ENCODE measurements around the gene FSCN2. TPM values are rescaled to one million over a fixed set of nuclear protein-coding genes. Genes with fewer than 3 reads are reported as not detected.

FSCN2 gene
- total and polyA plus RNA-seq, 12 donors, result 0.22 to 1.9 (median 0.72) TPM; not detected in 1

DNA sequence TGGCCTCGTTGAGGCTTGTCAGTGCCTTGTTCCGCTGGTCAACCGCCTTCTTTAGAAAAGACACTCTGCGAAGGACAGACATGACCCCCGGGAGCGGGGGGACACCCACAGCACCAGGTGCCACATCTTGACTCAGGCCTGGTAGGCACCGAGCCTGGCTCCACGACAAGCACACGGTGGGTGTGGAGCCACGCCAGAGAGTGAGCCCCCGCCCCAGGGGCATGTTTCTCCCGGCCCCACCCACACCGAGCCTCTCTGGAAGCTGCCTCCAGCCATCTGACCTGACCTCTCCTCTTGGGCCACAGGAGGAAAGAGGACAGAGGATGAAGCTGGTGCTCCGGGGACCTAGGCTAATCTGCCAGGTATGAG is 19.4 kb downstream of the FSCN2 start:
- intact Hi-C loops (cut with DNase I), result no loop called here
- DNase-seq, result no peak
- Histone ChIP-seq H3K4me1 (replicated peaks in 1 of 2) (peaks cover 7 to 12% of the 10 kb centered on the region in 2 donors), H3K36me3 (replicated peaks in 1 of 2) (peaks cover 0 to 54% of the 10 kb centered on the region in 2 donors), H3K4me3 (no peak overlapping the region), H3K27ac (no peak overlapping the region), H3K27me3 (no peaks in the 10 kb centered on the region), H3K9me3 (replicated peaks in 1 of 3) (no peaks in the 10 kb centered on the region)
- TF ChIP-seq POLR2A (IDR thresholded peaks at IDR 0.05), result no peak
- TF ChIP-seq, protein P1, sequence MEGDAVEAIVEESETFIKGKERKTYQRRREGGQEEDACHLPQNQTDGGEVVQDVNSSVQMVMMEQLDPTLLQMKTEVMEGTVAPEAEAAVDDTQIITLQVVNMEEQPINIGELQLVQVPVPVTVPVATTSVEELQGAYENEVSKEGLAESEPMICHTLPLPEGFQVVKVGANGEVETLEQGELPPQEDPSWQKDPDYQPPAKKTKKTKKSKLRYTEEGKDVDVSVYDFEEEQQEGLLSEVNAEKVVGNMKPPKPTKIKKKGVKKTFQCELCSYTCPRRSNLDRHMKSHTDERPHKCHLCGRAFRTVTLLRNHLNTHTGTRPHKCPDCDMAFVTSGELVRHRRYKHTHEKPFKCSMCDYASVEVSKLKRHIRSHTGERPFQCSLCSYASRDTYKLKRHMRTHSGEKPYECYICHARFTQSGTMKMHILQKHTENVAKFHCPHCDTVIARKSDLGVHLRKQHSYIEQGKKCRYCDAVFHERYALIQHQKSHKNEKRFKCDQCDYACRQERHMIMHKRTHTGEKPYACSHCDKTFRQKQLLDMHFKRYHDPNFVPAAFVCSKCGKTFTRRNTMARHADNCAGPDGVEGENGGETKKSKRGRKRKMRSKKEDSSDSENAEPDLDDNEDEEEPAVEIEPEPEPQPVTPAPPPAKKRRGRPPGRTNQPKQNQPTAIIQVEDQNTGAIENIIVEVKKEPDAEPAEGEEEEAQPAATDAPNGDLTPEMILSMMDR (IDR thresholded peaks at IDR 0.05), result no peak
- 86 to 94% (median 91%) methylated on average over 4 to 14 of the region's 14 CpGs for WGBS, 4 donors

DNA sequence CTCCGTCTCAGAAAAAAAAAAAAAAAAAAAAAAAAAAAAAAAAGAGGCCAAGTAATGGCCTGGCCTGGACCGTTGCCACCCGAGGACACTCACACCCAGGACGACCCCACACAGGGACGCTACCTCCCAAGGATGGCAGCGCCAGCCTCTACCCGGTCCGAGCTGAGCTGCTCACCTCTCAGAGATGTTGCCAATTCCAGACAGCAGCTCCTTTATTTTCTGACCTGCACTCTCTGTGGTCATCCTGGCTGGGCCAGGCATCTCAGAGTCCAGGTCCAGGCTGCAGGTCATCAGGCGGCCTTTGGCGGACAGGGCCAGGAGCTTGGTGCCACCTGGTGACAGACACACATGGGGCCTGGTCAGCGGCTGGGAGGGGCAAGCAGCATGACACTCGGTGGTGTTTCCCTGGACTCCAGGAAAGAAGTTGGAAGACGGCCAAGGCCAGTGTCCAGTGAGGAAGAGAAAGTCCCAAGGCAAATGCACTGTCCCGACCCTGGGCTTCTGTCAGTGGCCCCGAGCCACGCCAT is 20.9 kb downstream of the FSCN2 start:
- no peak for TF ChIP-seq POLR2A (IDR thresholded peaks at IDR 0.05)
- TF ChIP-seq, protein P1 (IDR thresholded peaks at IDR 0.05), result no peak
- intact Hi-C loops (cut with DNase I), result no loop called here
- H3K27me3 ChIP-seq, result no peaks in the 10 kb centered on the region
- no peaks in the 10 kb centered on the region for H3K9me3 ChIP-seq (replicated peaks in 1 of 3)
- DNase-seq, result peak in 3 of 7 donors; percentile 47 to 56 (median 51)
- H3K4me3 ChIP-seq, result no peak overlapping the region
- H3K36me3 ChIP-seq (replicated peaks in 1 of 2), result peaks cover 0 to 39% of the 10 kb centered on the region in 2 donors
- 75 to 81% (median 79%) methylated on average over 11 to 15 of the region's 16 CpGs for WGBS, 4 donors
- H3K4me1 ChIP-seq (replicated peaks in 1 of 2), result peaks cover 16 to 22% of the 10 kb centered on the region in 2 donors
- no peak overlapping the region for H3K27ac ChIP-seq

DNA sequence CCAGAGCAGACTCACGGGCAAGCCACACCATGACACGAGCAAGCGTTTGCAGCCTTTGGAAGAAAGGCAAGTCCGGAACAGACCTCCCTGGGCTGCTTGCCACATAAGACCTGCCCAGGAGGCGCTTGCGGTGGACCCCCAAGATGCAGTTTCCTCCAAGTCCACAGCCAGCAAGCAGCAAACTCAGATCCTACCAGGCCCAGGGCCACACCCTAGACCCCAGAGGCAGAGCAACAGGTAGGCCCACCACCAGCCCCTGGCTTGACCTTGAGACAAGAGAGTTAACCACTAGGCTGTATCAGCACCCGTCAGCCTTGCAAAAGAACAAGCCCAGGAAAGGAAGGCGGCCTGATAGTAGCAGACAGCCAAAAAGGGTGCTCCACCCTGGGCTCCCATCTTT is 21.6 kb downstream of the FSCN2 start:
- H3K4me3 ChIP-seq, result no peak overlapping the region
- TF ChIP-seq POLR2A (IDR thresholded peaks at IDR 0.05), result no peak
- TF ChIP-seq, protein P1 (IDR thresholded peaks at IDR 0.05), result no peak
- H3K27ac ChIP-seq, result no peak overlapping the region
- H3K36me3 ChIP-seq (replicated peaks in 1 of 2), result peaks cover 0 to 34% of the 10 kb centered on the region in 2 donors
- intact Hi-C loops (cut with DNase I), result no loop called here
- peaks cover 16 to 24% of the 10 kb centered on the region in 2 donors for H3K4me1 ChIP-seq (replicated peaks in 1 of 2)
- DNase-seq, result no peak
- H3K27me3 ChIP-seq, result no peaks in the 10 kb centered on the region
- no peaks in the 10 kb centered on the region for H3K9me3 ChIP-seq (replicated peaks in 1 of 3)
- WGBS, 4 donors, result 91 to 97% (median 94%) methylated on average over 7 to 8 of the region's 8 CpGs

DNA sequence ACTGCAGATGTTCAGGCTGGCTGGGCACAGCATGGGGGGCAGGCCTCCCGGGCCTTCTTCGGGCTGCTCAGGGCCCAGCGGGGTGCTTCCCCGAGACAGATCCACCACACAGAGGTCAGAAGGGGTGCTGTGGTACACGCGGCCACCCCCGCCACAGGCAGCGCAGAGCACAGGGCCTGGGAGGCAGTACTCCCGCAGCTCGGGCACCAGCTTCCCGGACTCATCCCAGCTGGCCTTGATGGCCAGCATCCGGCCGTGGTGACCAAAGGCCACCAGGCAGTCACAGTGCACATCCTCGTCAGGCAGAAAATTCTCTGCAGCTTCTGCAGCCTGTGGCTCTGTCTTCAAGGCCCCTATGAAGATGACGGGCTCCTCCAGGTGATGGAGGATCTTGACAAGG is 22.1 kb downstream of the FSCN2 start:
- no peaks in the 10 kb centered on the region for H3K27me3 ChIP-seq
- no peaks in the 10 kb centered on the region for H3K9me3 ChIP-seq (replicated peaks in 1 of 3)
- DNase-seq, result no peak
- H3K4me3 ChIP-seq, result no peak overlapping the region
- no peak for TF ChIP-seq POLR2A (IDR thresholded peaks at IDR 0.05)
- TF ChIP-seq, protein P1 (IDR thresholded peaks at IDR 0.05), result no peak
- H3K36me3 ChIP-seq (replicated peaks in 1 of 2), result peaks cover 0 to 30% of the 10 kb centered on the region in 2 donors
- H3K27ac ChIP-seq, result no peak overlapping the region
- H3K4me1 ChIP-seq (replicated peaks in 1 of 2), result peaks cover 16 to 24% of the 10 kb centered on the region in 2 donors
- intact Hi-C loops (cut with DNase I), result no loop called here
- 80 to 94% (median 87%) methylated on average over 1 to 15 of the region's 15 CpGs for WGBS, 4 donors
